Activated CD4-positive, alpha-beta T cell treated with anti-CD3 and anti-CD28 coated beads, Interleukin-2, amount 50 U/mL, for 4 hours (primary cell): ENCODE data around the gene DNHD1.

Experiments
- DNase-seq, 2 experiments: peaks; one replicate each; pipeline ENCODE4 v3.0.0-alpha.2; 2020

Gene DNHD1

DNA sequence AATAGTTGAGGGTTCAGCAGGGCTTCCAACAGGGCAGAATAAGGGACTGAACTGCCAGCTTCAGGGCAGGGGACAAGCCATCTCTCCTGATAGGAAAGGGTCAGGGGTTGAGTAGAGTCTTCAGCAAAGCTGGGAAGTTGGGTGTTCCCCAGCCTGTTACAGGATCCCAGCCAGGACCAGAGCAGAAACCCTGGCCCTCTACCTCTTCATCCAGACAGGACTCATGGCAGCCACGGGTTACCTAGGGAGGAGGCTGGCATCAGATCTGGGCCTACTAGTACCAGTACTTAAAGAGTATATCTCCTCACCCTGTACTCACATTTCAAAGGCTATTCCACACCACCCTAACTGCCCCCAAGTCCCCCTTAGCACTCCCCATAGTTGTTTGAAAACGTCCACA, 117.4 kb downstream of the DNHD1 start:
- no peak for DNase-seq

DNA sequence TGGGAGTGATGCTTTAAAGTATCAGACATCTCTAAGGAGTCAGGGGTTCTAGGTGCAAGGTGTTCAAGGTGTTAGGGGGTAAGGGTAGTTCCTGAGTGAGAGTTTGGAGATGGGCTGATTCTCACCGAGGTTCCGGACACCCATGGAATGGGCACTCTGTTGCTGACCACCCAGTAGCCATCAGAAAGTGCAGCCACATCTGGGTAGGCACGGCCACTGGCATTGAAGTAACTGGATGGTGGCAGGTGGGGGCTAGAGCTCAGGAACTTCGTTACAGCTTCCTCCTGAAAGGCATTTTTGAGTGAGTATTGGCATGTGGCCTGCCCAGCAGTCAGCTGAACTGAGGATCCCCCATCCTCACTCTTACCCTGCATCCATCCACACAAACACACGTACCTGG, 118.0 kb downstream of the DNHD1 start:
- DNase-seq: no peak

DNA sequence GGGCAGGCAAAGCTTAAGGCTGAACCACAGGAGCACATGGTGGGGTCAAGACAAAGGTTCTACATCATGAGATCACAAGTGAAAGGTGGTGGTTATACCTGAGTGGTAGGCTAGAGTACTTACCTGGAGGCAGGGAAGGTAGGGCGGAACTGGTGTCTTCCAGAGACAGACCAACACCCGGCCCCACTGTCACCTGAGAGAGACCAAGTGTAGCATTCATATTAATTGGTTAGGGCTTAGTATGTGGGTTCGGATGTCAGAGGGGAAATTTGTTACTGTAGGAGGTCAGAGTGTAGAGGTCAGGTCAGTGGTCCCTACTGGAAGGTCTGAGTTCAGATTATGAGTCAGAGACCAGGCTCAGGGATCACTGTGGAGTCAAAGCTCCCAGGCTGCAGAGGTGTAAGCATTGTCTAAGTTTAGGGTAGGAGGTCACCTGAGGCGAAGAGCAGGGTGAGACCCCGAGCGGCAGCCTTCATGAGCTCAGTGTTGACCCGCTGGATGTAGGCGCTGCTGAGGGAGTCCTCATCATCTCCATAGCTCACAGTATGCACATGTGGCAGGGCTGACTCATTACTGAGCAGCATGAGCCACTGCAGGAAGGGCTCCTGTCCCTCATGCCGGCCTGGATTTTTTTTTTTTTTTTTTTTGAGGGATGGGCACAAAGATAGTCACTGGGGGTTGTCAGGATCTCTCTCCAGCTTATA, 119.0 kb downstream of the DNHD1 start:
- DNase-seq: no peak

DNA sequence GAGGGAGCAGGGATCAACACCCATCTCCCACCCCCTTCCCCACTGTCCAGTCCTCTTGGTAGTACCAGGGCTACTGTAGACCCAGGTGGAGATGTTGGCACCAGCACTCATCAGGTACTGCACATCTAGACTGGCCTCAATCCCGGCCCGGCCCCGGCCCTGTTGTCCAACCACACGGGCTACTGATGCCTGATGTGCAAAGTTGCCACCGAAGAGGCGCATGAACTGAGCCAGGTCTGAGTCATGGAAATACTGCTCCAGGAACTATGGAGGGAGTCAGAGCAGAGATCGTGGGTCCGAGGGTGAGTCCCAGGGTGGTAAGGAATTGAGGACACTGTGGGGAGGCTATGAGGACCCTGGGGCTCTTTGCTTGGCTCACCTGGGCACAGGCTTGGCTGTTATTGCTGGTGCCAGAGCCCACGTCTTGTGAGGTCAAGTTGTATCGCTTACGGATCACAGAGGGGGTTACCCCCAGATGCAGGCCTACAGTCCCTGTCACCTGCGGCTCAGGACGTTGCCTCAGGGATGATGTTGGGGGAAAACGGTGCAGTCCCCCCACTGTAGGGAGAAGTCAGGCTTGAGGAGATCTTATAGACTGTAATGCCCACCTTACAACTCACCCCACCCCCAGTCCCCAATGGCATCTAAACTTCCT, 119.6 kb downstream of the DNHD1 start:
- DNase-seq: no peak

DNA sequence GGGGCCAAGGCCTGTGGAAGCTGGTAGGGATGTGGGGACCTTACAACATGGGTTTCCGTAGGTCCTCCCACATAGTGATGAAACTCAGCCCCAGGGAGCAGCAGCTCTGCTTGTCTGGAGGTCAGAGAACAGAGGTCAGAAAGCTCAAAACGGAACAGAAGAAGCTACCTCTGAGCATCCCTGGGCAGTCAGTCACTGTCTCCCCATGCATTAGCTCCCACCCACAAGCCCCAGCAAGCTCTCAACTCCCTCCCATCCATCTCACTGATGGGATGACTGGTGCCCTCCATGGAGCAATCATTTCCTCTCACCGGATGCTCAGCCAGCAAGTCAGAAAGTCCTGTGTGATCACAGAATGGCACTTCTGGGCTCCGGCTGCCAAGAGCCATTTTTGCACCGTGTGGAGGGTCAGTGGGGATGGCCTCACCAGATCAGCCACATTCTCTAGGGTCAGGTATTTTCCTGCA, 120.3 kb downstream of the DNHD1 start:
- DNase-seq: no peak

DNA sequence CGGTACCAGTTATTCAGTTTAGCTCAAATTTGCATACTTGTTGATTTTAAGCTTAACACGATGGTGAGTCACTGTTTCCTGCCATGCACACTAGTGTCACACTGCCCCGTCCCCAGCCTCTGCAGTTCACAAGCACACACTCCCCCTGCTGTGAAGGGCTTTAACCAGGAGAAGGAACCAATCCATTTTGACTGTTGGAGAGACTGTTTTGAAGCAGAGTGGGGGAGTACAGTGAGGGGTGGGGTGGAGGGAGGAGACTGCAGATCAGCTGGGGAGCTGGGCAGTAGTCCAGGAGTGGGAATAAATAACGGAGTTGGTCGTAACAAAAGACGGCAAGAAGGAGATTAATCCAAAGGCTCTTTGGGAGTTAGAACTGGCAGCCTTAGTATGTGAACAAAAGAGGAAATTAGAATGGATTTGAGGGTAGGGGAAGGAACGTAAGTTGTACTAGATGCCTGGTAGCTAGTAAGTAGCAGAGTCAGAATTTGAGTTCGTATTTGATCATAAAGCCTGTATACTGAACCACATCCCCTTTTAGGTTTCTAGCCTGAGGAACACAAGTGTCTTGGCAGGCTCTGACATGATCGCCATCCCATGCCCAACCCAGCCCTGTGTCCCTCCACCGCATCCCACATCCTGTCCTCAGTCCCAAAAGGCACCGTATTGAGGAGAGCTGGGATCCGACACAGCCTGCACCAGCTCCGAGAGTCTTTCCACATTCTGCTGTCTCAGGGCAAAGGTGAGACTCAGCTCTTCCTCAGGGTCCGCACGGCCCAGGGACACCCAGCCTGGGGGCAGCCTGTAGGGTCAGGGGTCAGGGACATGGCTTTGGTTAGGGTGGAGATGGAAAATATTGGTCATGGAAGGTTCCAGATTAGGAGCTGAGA, 121.3 kb downstream of the DNHD1 start:
- peak; percentile 65 to 71 for DNase-seq

DNA sequence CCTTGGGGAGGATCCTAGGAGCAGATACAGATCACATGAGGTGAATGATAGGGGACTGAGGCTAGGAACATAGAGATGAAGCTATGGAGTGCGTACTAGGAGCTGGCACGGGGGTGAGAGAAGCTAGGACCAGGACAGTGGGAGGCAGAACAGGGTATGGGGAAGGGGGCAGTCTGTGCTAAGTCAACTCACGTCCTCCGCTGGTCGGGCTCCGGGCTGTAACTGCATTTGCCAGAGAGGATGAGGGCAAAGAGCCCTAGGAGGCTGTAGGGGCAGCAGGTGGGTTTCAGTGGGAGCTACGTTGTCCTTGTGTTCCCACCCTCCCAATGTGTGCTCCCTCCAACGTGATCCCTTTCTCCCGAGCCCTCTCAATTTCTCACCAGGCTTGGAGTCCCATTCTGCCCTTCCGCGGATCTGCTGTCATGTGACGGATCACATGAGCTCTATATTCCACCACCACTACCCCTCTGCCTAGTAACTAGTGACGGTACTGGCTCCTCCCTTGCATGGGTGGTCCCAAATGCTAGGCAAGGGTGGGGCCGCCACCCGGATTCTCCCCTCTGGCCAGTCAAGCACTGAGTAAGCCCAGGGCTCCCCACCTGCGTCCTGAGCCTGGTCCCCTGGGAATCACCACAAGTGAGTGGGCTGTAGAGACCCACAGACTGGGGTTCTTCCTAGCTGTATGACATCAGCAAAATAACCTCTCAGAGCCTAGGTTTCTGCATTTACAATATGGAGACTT, 122.1 kb downstream of the DNHD1 start, which contains the start of gene TPP1:
Gene TPP1, minus strand, starts transcription at position 419 of the 742 bp plus-strand sequence. Its CDS starts 22 bp downstream, at position 397.
- DNase-seq: peak; percentile 84 to 87

DNA sequence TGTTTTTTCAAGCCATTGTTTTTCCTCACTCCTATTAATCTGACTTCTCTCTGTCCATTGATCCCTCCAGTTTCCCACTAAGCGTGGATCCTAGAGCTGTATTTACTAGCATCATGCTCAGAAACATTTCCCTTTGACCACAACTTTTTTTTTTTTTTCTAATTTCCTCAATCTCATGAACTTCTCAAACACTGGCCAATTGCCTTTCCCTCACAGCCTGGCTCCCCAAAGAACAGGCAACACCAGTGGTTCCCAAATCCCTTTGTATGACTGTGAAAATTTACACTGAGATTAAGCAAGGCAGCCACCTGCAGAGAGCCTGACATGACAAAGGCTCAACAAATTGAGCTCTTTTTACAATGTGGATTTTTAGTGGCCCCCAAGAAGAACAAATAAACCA, 123.6 kb downstream of the DNHD1 start:
- no peak for DNase-seq
